ENCODE data around the gene HIF1A. TPM values are rescaled to one million over a fixed set of nuclear protein-coding genes. Genes with fewer than 3 reads are reported as not detected.

The HIF1A gene
- total RNA-seq, 2 experiments from 2014 or later = 283 to 287 TPM

DNA sequence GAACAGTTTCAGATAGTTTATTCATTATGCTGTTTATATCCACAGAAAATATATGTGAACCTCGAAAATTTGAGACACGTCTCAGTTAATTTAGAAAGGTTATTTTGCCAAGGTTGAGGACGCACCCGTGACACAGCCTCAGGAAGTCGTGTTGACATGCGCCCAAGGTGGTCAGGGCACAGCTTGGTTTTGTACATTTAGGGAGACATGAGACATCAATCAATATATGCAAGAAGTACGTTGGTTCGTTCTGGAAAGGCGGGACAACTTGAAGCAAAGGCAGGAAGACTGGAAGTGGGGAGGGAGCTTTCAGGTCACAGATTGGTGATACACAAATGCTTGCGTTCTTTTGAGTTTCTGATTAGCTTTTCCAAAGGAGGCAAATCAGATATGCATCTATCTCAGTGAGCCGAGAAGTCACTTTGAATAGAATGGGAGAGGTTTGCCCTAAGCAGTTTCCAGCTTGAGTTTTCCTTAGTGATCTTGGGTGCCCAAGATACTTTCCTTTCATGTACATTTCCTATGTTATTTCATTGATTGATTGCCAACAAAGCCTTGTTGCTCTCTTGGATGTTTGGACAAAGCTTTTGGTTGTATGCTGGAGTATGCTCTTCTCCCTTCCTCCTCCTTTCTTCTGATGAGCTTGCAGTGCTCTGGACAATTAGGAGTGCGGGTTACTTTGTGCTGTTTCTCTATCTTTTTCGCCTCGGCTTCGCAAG is 70.1 kb downstream of the HIF1A start:
- ChIA-PET CTCF (interaction anchor here (3.9 to 8.4 kb wide), 2 partner anchors 72 to 290 kb away, joined by 14 to 40 read pairs; no protein-coding TSS in a partner anchor), POLR2A (no interaction called here)
- Mint-ChIP-seq H3K9me3 (no peaks in the 10 kb centered on the region), H3K27me3 (no peaks in the 10 kb centered on the region), H3K27ac (no peak overlapping the region), H3K4me1 (ENCODE audit: low read depth) (peaks cover 42% of the 10 kb centered on the region), H3K36me3 (peaks cover 12% of the 10 kb centered on the region), H3K4me3 (no peak overlapping the region)
- no peak for DNase-seq
- intact Hi-C loops (cut with micrococcal nuclease) = loop anchor here (10.0 kb wide), 1 partner anchor 1529 kb away; no protein-coding TSS in a partner anchor

DNA sequence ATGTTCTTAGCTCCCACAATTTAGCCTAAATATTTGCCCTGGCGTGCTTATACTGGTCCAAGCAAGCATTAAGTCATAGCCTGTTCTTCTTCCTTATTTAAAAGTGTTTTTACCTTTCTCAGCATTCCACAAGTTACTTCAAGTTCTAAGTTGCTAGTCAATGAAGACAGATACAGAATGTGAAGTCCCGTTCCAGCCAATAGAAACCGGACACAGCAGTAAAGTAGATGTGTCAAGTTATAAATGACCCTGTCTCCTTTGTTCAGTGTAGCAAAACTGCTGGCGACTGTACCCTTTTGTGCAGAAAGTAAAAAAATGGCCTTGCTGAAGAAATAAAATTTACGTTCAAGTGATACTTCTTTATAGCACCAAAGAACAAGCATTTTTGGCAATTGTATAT is 70.8 kb downstream of the HIF1A start:
- Mint-ChIP-seq H3K36me3 (peaks cover 15% of the 10 kb centered on the region), H3K4me3 (no peak overlapping the region), H3K27me3 (no peaks in the 10 kb centered on the region), H3K9me3 (no peaks in the 10 kb centered on the region), H3K4me1 (ENCODE audit: low read depth) (peaks cover 42% of the 10 kb centered on the region), H3K27ac (no peak overlapping the region)
- DNase-seq = no peak
- CTCF ChIA-PET = interaction anchor here (8.4 kb wide), 1 partner anchor 71 kb away, joined by 40 read pairs; no protein-coding TSS in a partner anchor
- POLR2A ChIA-PET = no interaction called here
- intact Hi-C loops (cut with micrococcal nuclease) = loop anchor here (10.0 kb wide), 1 partner anchor 1529 kb away; no protein-coding TSS in a partner anchor

DNA sequence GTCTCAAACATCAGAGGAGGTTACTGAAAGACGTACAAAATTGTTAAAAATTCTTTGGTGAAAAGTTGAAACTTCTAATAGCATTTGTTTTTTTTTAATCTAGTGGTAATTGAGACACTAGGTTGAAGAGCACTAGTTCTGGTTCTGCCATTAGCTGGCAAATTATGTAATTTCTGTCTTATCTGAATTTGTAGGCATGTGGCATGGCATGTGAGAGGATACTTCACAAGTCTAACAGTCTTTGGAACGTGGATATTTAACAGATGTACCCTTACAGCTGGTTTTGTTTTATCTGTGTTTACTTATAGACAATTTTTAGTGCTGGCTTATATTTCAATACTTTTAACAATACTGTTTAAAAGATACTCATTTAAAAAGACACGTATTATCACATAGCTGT is 72.9 kb downstream of the HIF1A start:
- DNase-seq = no peak
- ChIA-PET CTCF (interaction anchor here (8.4 kb wide), 1 partner anchor 69 kb away, joined by 40 read pairs; no protein-coding TSS in a partner anchor), POLR2A (no interaction called here)
- intact Hi-C loops (cut with micrococcal nuclease) = loop anchor here (10.0 kb wide), 1 partner anchor 1527 kb away; no protein-coding TSS in a partner anchor
- peaks cover 19% of the 10 kb centered on the region for H3K36me3 Mint-ChIP-seq
- peaks cover 29% of the 10 kb centered on the region for H3K4me1 Mint-ChIP-seq (ENCODE audit: low read depth)
- no peak overlapping the region for H3K27ac Mint-ChIP-seq
- no peak overlapping the region for H3K4me3 Mint-ChIP-seq
- H3K27me3 Mint-ChIP-seq = no peaks in the 10 kb centered on the region
- H3K9me3 Mint-ChIP-seq = no peaks in the 10 kb centered on the region

DNA sequence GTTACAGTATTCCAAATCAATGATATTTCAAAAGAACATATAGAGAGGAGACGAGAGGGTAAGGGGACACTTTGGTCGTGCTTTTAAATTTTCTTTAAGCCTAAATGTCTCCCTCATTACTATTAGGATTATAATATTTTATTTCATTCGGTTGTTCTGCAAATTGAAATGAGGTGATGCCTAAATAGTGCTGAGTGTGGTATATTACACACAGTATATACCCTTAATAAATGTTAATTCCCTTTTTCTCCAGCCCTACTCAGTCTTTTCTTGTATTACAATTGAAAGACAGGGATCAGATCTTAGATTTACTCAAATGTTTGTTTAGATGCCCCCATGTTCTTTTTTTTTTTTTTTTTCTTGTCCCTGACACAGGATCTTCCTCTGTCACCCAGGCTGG is 74.6 kb downstream of the HIF1A start:
- ChIA-PET CTCF (interaction anchor here (0.7 kb wide), 2 partner anchors 50 to 459 kb away, joined by 3 read pairs; no protein-coding TSS in a partner anchor), POLR2A (interaction anchor here (0.6 kb wide), 1 partner anchor 218 kb away, joined by 4 read pairs; no protein-coding TSS in a partner anchor)
- peaks cover 15% of the 10 kb centered on the region for H3K4me1 Mint-ChIP-seq (ENCODE audit: low read depth)
- H3K9me3 Mint-ChIP-seq = no peaks in the 10 kb centered on the region
- H3K36me3 Mint-ChIP-seq = peaks cover 19% of the 10 kb centered on the region
- H3K27ac Mint-ChIP-seq = no peak overlapping the region
- no peak for DNase-seq
- intact Hi-C loops (cut with micrococcal nuclease) = loop anchor here (10.0 kb wide), 1 partner anchor 1525 kb away; no protein-coding TSS in a partner anchor
- H3K4me3 Mint-ChIP-seq = no peak overlapping the region
- H3K27me3 Mint-ChIP-seq = no peaks in the 10 kb centered on the region

DNA sequence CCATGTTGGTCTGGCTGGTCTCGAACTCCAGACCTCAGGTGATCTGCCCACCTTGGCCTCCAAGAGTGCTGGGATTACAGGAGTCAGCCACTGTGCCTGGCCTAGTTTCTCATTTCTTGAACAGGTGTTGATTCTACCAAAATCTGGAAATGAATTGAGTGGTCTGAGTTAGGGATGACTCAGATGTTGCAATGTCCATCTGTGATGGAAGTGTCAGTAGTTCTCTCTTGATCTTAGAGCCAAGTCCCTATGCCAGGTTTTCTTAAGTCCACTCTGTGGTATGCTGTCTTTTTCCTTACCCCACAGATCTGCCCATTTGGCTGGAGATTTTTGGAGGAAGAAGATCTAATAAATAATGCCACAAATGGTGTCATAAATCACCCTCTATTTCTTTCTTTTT is 79.5 kb downstream of the HIF1A start:
- CTCF ChIA-PET = no interaction called here
- H3K4me3 Mint-ChIP-seq = no peak overlapping the region
- peaks cover 10% of the 10 kb centered on the region for H3K4me1 Mint-ChIP-seq (ENCODE audit: low read depth)
- POLR2A ChIA-PET = no interaction called here
- no peak for DNase-seq
- intact Hi-C loops (cut with micrococcal nuclease) = no loop called here
- no peaks in the 10 kb centered on the region for H3K27me3 Mint-ChIP-seq
- H3K36me3 Mint-ChIP-seq = peaks cover 28% of the 10 kb centered on the region
- H3K27ac Mint-ChIP-seq = no peak overlapping the region
- H3K9me3 Mint-ChIP-seq = no peaks in the 10 kb centered on the region

DNA sequence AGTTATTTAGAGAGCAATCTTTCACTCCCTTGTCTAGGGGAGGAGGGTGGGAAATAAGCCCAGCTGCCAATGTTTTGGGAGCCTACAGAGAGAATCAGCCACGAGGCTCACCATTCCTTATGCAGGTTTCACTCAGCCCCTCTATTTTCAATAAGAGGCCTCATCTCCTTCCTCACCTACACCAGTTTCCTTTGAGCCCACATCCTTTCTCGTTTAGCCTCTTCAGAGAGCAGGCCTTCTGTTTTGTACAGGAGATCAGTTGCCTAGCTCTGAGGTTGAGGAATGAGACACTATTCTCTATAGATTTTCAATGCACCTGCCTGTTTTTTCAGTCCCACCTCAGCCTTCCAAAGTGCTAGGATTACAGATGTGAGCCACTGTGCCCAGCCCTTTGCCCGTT is 84.8 kb downstream of the HIF1A start:
- Mint-ChIP-seq H3K9me3 (no peaks in the 10 kb centered on the region), H3K36me3 (peaks cover 28% of the 10 kb centered on the region), H3K4me3 (no peak overlapping the region), H3K27ac (peak overlapping the region; percentile 58), H3K4me1 (ENCODE audit: low read depth) (peaks cover 22% of the 10 kb centered on the region), H3K27me3 (no peaks in the 10 kb centered on the region)
- intact Hi-C loops (cut with micrococcal nuclease) = loop anchor here (2.0 kb wide), 1 partner anchor 17 kb away; the partner anchor contains the start of gene SNAPC1
- DNase-seq = peak; percentile 27
- ChIA-PET CTCF (interaction anchor here (1.3 kb wide), 1 partner anchor 57 kb away, joined by 3 read pairs; no protein-coding TSS in a partner anchor), POLR2A (interaction anchor here (1.1 kb wide), 1 partner anchor 86 kb away, joined by 3 read pairs; no protein-coding TSS in a partner anchor)

DNA sequence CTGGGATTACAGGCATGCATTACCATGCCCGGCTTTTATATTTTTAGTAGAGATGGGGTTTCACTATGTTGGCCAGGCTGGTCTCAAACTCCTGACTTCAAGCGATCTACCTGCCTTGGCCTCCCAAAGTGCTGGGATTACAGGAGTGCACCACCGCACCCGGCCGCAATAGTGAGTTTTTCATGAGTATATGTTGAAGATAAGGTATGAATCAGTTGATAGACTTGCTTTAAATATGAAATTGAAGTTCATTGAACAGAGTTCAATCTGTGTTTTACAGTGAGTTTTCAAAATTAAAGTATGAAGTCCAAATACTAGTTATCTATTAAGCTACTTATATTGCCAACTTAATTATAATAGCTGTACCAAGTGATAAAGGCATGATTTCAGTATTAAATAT is 102.0 kb downstream of the HIF1A start:
- no peak overlapping the region for H3K27ac Mint-ChIP-seq
- peaks cover 5% of the 10 kb centered on the region for H3K36me3 Mint-ChIP-seq
- no peak overlapping the region for H3K4me3 Mint-ChIP-seq
- no peak for DNase-seq
- POLR2A ChIA-PET = no interaction called here
- intact Hi-C loops (cut with micrococcal nuclease) = no loop called here
- no peaks in the 10 kb centered on the region for H3K9me3 Mint-ChIP-seq
- H3K4me1 Mint-ChIP-seq (ENCODE audit: low read depth) = peaks cover 8% of the 10 kb centered on the region
- CTCF ChIA-PET = interaction anchor here (0.7 kb wide), 1 partner anchor 144 kb away, joined by 3 read pairs; no protein-coding TSS in a partner anchor
- H3K27me3 Mint-ChIP-seq = no peaks in the 10 kb centered on the region

Other genes starting within 250 kb of the HIF1A start
- gene SNAPC1, start 66.9 kb downstream of the HIF1A start, total RNA-seq = 1 to 10 TPM; 9.1 TPM
- not detected for gene SYT16, start 117.2 kb downstream of the HIF1A start, total RNA-seq